IMR-90 (cell line): ENCODE results near the gene YTHDC2. TPM values are rescaled to one million over a fixed set of nuclear protein-coding genes. Genes with fewer than 3 reads are reported as not detected.

Experiments
- ATAC-seq: fragments of 200-7000 bp; cut with Tn5 transposase; 2 replicates; pipeline ENCODE4 v1.9.1; 2020; ENCODE audit warnings: low read depth, mild to moderate bottlenecking, moderate library complexity
- Bru-seq: library from RNA; stranded (reverse); fragments of 400-500 nt; gene quantifications from one replicate; lab custom pipeline; 2021; lab: Mats Ljungman, UMichigan
- BruChase-seq, 2 experiments: library from RNA; stranded (reverse); fragments of 400-500 nt; gene quantifications; one replicate each; lab custom pipeline; 2021; lab: Mats Ljungman, UMichigan
- BruUV-seq: library from RNA; stranded (reverse); fragments of 400-500 nt; replicated peaks from 2 replicates; lab custom pipeline; 2021; lab: Mats Ljungman, UMichigan
- CTCF ChIA-PET: fragments of 300-600 bp; formaldehyde crosslinking; extraction: SDS; loops from one replicate; lab custom pipeline; 2021; ENCODE audit warnings: antibody characterized with exemption; lab: Yijun Ruan, JAX
- POLR2A ChIA-PET: fragments of 300-600 bp; sonication (Branson Sonifier 250); formaldehyde crosslinking; loops from one replicate; lab custom pipeline; 2022; ENCODE audit warnings: antibody characterized with exemption; ENCODE audit not compliant: unreplicated experiment; lab: Charles Lee
- DNase-seq: peaks from one replicate; pipeline ENCODE4 v3.0.0; 2013
- H2AFZ ChIP-seq: replicated peaks from 2 replicates; pipeline ENCODE3; 2013; ENCODE audit warnings: low read length, mild to moderate bottlenecking; ENCODE audit not compliant: poor library complexity
- H2AK5ac ChIP-seq: 2 replicates; pipeline ENCODE4 v1.6.1; 2013; ENCODE audit warnings: low read depth, low read length, inconsistent platforms
- H2AK9ac ChIP-seq: replicated peaks from 2 replicates; pipeline ENCODE3; 2013; ENCODE audit warnings: mild to moderate bottlenecking, low read depth, low read length, moderate library complexity; ENCODE audit not compliant: poor library complexity
- H2BK120ac ChIP-seq: 2 replicates; pipeline ENCODE4 v1.6.1; 2013; ENCODE audit warnings: low read depth, low read length, inconsistent platforms
- H2BK15ac ChIP-seq: 3 replicates; pipeline ENCODE4 v1.6.1; 2013; ENCODE audit warnings: low read depth, low read length, inconsistent platforms
- H2BK20ac ChIP-seq: 2 replicates; pipeline ENCODE4 v1.6.1; 2013; ENCODE audit warnings: low read depth, mild to moderate bottlenecking, inconsistent platforms, low read length, moderate library complexity
- H2BK5ac ChIP-seq: 2 replicates; pipeline ENCODE4 v1.6.1; 2013; ENCODE audit warnings: mild to moderate bottlenecking, low read depth, low read length, inconsistent platforms; ENCODE audit not compliant: poor library complexity, severe bottlenecking
- H3K14ac ChIP-seq: replicated peaks from 2 replicates; pipeline ENCODE4 v1.6.1; 2013; ENCODE audit warnings: low read depth, low read length, inconsistent platforms
- H3K18ac ChIP-seq: 2 replicates; pipeline ENCODE4 v1.6.1; 2013; ENCODE audit warnings: low read depth, low read length, control low read depth
- H3K23ac ChIP-seq: 2 replicates; pipeline ENCODE4 v1.6.1; 2013; ENCODE audit warnings: low read depth, low read length, inconsistent platforms
- H3K27ac ChIP-seq: 2 replicates; pipeline ENCODE4 v1.5.1; 2013; ENCODE audit warnings: mild to moderate bottlenecking, control low read depth, low read length; ENCODE audit not compliant: insufficient read depth
- H3K27me3 ChIP-seq: 2 replicates; pipeline ENCODE4 v1.6.1; 2013; ENCODE audit warnings: low read length; ENCODE audit not compliant: control insufficient read depth, insufficient read depth
- H3K36me3 ChIP-seq: 2 replicates; pipeline ENCODE4 v1.6.1; 2013; ENCODE audit warnings: low read length, mixed read lengths; ENCODE audit not compliant: control insufficient read depth, insufficient read depth
- H3K4ac ChIP-seq: 2 replicates; pipeline ENCODE4 v1.6.1; 2013; ENCODE audit warnings: low read depth, low read length, inconsistent platforms
- H3K4me1 ChIP-seq: 2 replicates; pipeline ENCODE4 v1.6.1; 2013; ENCODE audit warnings: low read length, mixed read lengths; ENCODE audit not compliant: control insufficient read depth, insufficient read depth
- H3K4me2 ChIP-seq: 2 replicates; pipeline ENCODE4 v1.6.1; 2013; ENCODE audit warnings: low read depth, mild to moderate bottlenecking, control low read depth, low read length, moderate library complexity
- H3K4me3 ChIP-seq: 2 replicates; pipeline ENCODE4 v1.5.1; 2013; ENCODE audit warnings: low read depth, mild to moderate bottlenecking, control low read depth, low read length, moderate library complexity; ENCODE audit not compliant: insufficient read depth
- H3K56ac ChIP-seq: 2 replicates; pipeline ENCODE4 v1.6.1; 2013; ENCODE audit warnings: low read length, inconsistent platforms; ENCODE audit not compliant: insufficient read depth; ENCODE audit errors: extremely low read depth
- H3K79me1 ChIP-seq, 2 experiments: 2 replicates each; pipeline ENCODE4 v1.6.1; 2013; ENCODE audit warnings: low read length in 2 of 2, inconsistent platforms in 1 of 2, low read depth in 1 of 2
- H3K9ac ChIP-seq: 2 replicates; pipeline ENCODE4 v1.6.1; 2013; ENCODE audit warnings: low read depth, low read length, control low read depth
- H3K9me1 ChIP-seq: 2 replicates; pipeline ENCODE4 v1.6.1; 2013; ENCODE audit warnings: low read length, inconsistent platforms; ENCODE audit not compliant: insufficient read depth
- H3K9me3 ChIP-seq: 2 replicates; pipeline ENCODE4 v1.6.1; 2013; ENCODE audit warnings: low read length; ENCODE audit not compliant: control insufficient read depth, insufficient read depth
- H4K20me1 ChIP-seq: 2 replicates; pipeline ENCODE4 v1.6.1; 2013; ENCODE audit warnings: low read length, inconsistent platforms; ENCODE audit not compliant: insufficient read depth
- H4K5ac ChIP-seq: 2 replicates; pipeline ENCODE4 v1.6.1; 2013; ENCODE audit warnings: mild to moderate bottlenecking, low read depth, low read length, control low read depth
- H4K8ac ChIP-seq, 2 experiments: 2 replicates each; pipeline ENCODE4 v1.6.1; 2013; ENCODE audit warnings: low read depth in 2 of 2, low read length in 2 of 2, control low read depth in 1 of 2, inconsistent platforms in 1 of 2
- H4K91ac ChIP-seq: 2 replicates; pipeline ENCODE4 v1.6.1; 2013; ENCODE audit warnings: low read depth, low read length, inconsistent platforms; ENCODE audit not compliant: insufficient read depth
- BHLHE40 ChIP-seq: fragments of 150-350 bp; IDR thresholded peaks from 2 replicates; pipeline ENCODE4 v1.6.1; 2016; ENCODE audit warnings: mild to moderate bottlenecking, low read depth, low read length
- CEBPB ChIP-seq: IDR thresholded peaks from 2 replicates; pipeline ENCODE4 v1.6.1; 2012; ENCODE audit warnings: low read depth, low read length, improper control_type of control experiment
- CHD1 ChIP-seq: IDR thresholded peaks from 2 replicates; pipeline ENCODE4 v1.6.1; 2012; ENCODE audit warnings: low read depth, low read length, improper control_type of control experiment
- CTCF ChIP-seq: conservative IDR thresholded peaks from 2 replicates; pipeline ENCODE4 v1.5.1; 2012; ENCODE audit warnings: mild to moderate bottlenecking, low read depth, low read length, improper control_type of control experiment
- ELK1 ChIP-seq: fragments of 150-350 bp; IDR thresholded peaks from 2 replicates; pipeline ENCODE4 v1.6.1; 2016; ENCODE audit warnings: low read depth, mild to moderate bottlenecking, low read length, moderate library complexity, borderline replicate concordance
- FOS ChIP-seq: fragments of 150-350 bp; IDR thresholded peaks from 2 replicates; pipeline ENCODE4 v1.6.1; 2016; ENCODE audit warnings: low read depth, low read length
- MAFK ChIP-seq: IDR thresholded peaks from 2 replicates; pipeline ENCODE4 v1.6.1; 2012; ENCODE audit warnings: low read depth, low read length, improper control_type of control experiment
- MXI1 ChIP-seq: IDR thresholded peaks from 2 replicates; pipeline ENCODE4 v1.6.1; 2012; ENCODE audit warnings: low read depth, mild to moderate bottlenecking, low read length, moderate library complexity, borderline replicate concordance
- POLR2A ChIP-seq: IDR thresholded peaks from 2 replicates; pipeline ENCODE4 v1.6.1; 2012; ENCODE audit warnings: mild to moderate bottlenecking, low read depth, low read length
- RFX5 ChIP-seq: IDR thresholded peaks from 2 replicates; pipeline ENCODE4 v1.8.0; 2012; ENCODE audit warnings: low read depth, mild to moderate bottlenecking, low read length, moderate library complexity
- SMC3 ChIP-seq: fragments of 150-350 bp; IDR thresholded peaks from 2 replicates; pipeline ENCODE4 v1.6.1; 2016; ENCODE audit warnings: low read depth, mild to moderate bottlenecking, antibody characterized with exemption, low read length, moderate library complexity
- WGBS, 2 experiments: methylation state at CpG; one replicate each; pipeline versions ENCODE4 v1.1.5 to v1.1.7; 2013; ENCODE audit warnings: missing lambda C conversion rate in 2 of 2; ENCODE audit not compliant: insufficient read length in 1 of 2; ENCODE audit errors: extremely low coverage in 2 of 2; 5-methylcytosine and 5-hydroxymethylcytosine counted together
- dilution Hi-C: fragments of 300-500 bp; cut with HindIII; formaldehyde crosslinking; loops from one replicate; pipeline ENCODE4 v1.14.3; 2018; ENCODE audit warnings: low sequenced_read_pairs; ENCODE audit not compliant: unreplicated experiment
- in situ Hi-C: fragments of 300-500 bp; cut with MboI; formaldehyde crosslinking; loops from 3 replicates; pipeline ENCODE4 v1.14.3; 2019; ENCODE audit warnings: low sequenced_read_pairs, inconsistent platforms, mixed read lengths
- intact Hi-C: fragments of 100-400 bp; cut with micrococcal nuclease; formaldehyde crosslinking; loops from 2 replicates; pipeline ENCODE4 v1.10.0; 2022
- long read RNA-seq: library from polyadenylated mRNA; unstranded; transcript quantifications from one replicate; pipeline ENCODE4 v2.0.0, GENCODE V29; 2021; ENCODE audit not compliant: unreplicated experiment
- polyA plus RNA-seq, 3 experiments: library from polyadenylated mRNA; depleted of rRNA; stranded (reverse); fragments of >200 nt; gene quantifications; 2 replicates each; pipeline ENCODE4 v1.2.3, GENCODE V29; 2012; ENCODE audit warnings: low replicate concordance in 1 of 3
- total RNA-seq: library from RNA; depleted of rRNA; stranded (reverse); fragments of >200 nt; gene quantifications from 2 replicates; pipeline ENCODE4 v1.2.3, GENCODE V29; 2012; rRNA removed

YTHDC2 gene
- total RNA-seq (13.4 and 22.5 TPM in 2 replicates), polyA plus RNA-seq (2012; rRNA removed) (4.5 and 6.5 TPM in 2 replicates), Bru-seq, nascent RNA (percentile 84 among the genes with signal in this experiment), BruChase-seq, experiment 1, labeled RNA remaining after a 6-hour chase (percentile 77 among the genes with signal in this experiment), BruChase-seq, experiment 2, labeled RNA remaining after a 2-hour chase (percentile 87 among the genes with signal in this experiment)
- 0.78 and 0.80 TPM in 2 replicates for polyA plus RNA-seq (2012; cell fraction: cytosol; rRNA removed)
- polyA plus RNA-seq (2012; cell fraction: nucleus; rRNA removed; ENCODE audit: low replicate concordance): 4.5 and 21.9 TPM in 2 replicates
- long read RNA-seq, full-length matches to known transcripts: 6 of 21 reads
- long read RNA-seq, partial matches to known transcripts: 7 of 21 reads
- long read RNA-seq, other reads (novel, unspliced or antisense): 8 of 21 reads

GRCh38 chr5:113513384-113514288 is at the start of gene YTHDC2:
TSS of gene YTHDC2 (plus strand) at chr5:113513694. CDS start at chr5:113513896, 202 bp downstream.
- H4K91ac ChIP-seq: peak within 1 kb of the TSS; percentile 65
- POLR2A ChIA-PET: no interaction called here
- no peaks in the 10 kb centered on the region for H3K9me3 ChIP-seq
- BruUV-seq: no TSS peak
- H2AK5ac ChIP-seq: peak within 1 kb of the TSS; percentile 67; the same call in 1 of the 2 replicates
- H3K18ac ChIP-seq: peak within 1 kb of the TSS; percentile 83; the same call in 1 of the 2 replicates
- in situ Hi-C loops: no loop called here
- H3K4me1 ChIP-seq: no peaks in the 10 kb centered on the region; the same call in 1 of the 2 replicates
- H3K9ac ChIP-seq: peak within 1 kb of the TSS; percentile 81
- H2BK120ac ChIP-seq: peak within 1 kb of the TSS; percentile 65
- H3K23ac ChIP-seq: peak within 1 kb of the TSS; percentile 82
- peak within 1 kb of the TSS; percentile 97 for H4K5ac ChIP-seq
- H2AFZ ChIP-seq: peak within 1 kb of the TSS; percentile 99
- H3K4ac ChIP-seq: peak within 1 kb of the TSS; percentile 87
- ATAC-seq (peak; percentile 97), DNase-seq (peak; percentile 87)
- H2BK20ac ChIP-seq: peak within 1 kb of the TSS; percentile 63; the same call in 1 of the 2 replicates
- H3K4me2 ChIP-seq: peak within 1 kb of the TSS; percentile 97
- H3K9me1 ChIP-seq: no peaks in the 10 kb centered on the region
- no peaks in the 10 kb centered on the region for H3K27me3 ChIP-seq
- H2BK15ac ChIP-seq: no peak within 1 kb of the TSS; the same call in 2 of the 3 replicates
- H2AK9ac ChIP-seq: peak within 1 kb of the TSS; percentile 53
- peak within 1 kb of the TSS; percentile 60 for H3K4me3 ChIP-seq
- H4K8ac ChIP-seq: peak within 1 kb of the TSS; percentile 32 to 88
- dilution Hi-C loops: no loop called here
- peak within 1 kb of the TSS; percentile 63 for H2BK5ac ChIP-seq
- H3K27ac ChIP-seq: peak within 1 kb of the TSS; percentile 79
- 0% methylated on average over 20 of the region's 72 CpGs; no CpG with 5 or more reads in 1 of the 2 experiments for WGBS, 2 experiments
- intact Hi-C loops: loop anchor here (5.0 to 10.0 kb wide), 2 partner anchors 309 to 366 kb away; no protein-coding TSS in a partner anchor
- H4K20me1 ChIP-seq: no peaks in the 10 kb centered on the region; the same call in 1 of the 2 replicates
- H3K79me1 ChIP-seq: peaks cover 6 to 32% of the 10 kb centered on the region in 2 experiments
- H3K14ac ChIP-seq: peak within 1 kb of the TSS; percentile 87
- CTCF ChIA-PET: interaction anchor here (1.2 to 4.2 kb wide), 2 partner anchors 177 to 518 kb away, joined by 5 to 23 read pairs; no protein-coding TSS in a partner anchor
- 0 out of 2 replicates have a peak within 1 kb of the TSS, but pooled peaks have one; percentile 13 for H3K56ac ChIP-seq
- H3K36me3 ChIP-seq: peaks cover 3% of the 10 kb centered on the region; the same call in 1 of the 2 replicates
- TF ChIP-seq MXI1 (0 out of 2 replicates have a peak, but pooled peaks have one; percentile 36), CEBPB (no peak), CHD1 (no peak), SMC3 (peak; percentile 29; the same call in 1 of the 2 replicates), ELK1 (no peak), POLR2A (peak; percentile 81), RFX5 (no peak), BHLHE40 (peak; percentile 74), FOS (peak; percentile 72), CTCF (peak; percentile 44), MAFK (no peak)
